ENCODE results near the gene PNMT. TPM values are rescaled to one million over a fixed set of nuclear protein-coding genes. Genes with fewer than 3 reads are reported as not detected.

The PNMT gene
- total RNA-seq, 2 donors from 2014 or later, result 14.9 to 26.2 TPM

DNA sequence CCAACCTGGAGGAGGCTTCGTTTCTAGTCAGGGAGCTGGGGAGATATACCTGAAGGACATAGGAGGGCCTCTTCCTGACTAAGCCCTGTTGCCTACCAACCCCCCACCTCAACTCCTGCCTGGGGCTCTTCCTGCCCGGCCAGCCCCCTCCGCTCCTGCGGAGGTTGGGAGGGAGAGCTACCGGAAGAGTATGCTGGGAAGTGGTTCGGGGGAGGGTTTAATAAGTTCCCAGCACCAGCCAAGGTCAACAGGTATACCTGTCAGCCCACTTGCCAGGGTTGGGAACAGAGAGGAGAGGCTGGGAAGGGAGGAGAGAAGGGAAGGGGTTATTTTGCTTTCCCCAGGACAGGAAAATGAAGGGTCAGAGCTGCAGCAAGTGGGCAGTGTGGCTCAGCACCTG, 36.9 kb upstream of the PNMT start:
- TF ChIP-seq, protein P1, sequence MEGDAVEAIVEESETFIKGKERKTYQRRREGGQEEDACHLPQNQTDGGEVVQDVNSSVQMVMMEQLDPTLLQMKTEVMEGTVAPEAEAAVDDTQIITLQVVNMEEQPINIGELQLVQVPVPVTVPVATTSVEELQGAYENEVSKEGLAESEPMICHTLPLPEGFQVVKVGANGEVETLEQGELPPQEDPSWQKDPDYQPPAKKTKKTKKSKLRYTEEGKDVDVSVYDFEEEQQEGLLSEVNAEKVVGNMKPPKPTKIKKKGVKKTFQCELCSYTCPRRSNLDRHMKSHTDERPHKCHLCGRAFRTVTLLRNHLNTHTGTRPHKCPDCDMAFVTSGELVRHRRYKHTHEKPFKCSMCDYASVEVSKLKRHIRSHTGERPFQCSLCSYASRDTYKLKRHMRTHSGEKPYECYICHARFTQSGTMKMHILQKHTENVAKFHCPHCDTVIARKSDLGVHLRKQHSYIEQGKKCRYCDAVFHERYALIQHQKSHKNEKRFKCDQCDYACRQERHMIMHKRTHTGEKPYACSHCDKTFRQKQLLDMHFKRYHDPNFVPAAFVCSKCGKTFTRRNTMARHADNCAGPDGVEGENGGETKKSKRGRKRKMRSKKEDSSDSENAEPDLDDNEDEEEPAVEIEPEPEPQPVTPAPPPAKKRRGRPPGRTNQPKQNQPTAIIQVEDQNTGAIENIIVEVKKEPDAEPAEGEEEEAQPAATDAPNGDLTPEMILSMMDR (IDR thresholded peaks at IDR 0.05), result no peak
- DNase-seq (ENCODE audit: low spot score), result no peak
- no peak overlapping the region for H3K27ac ChIP-seq
- H3K27me3 ChIP-seq, result peaks cover 0 to 8% of the 10 kb centered on the region in 2 donors
- H3K4me1 ChIP-seq, result peaks cover 0 to 22% of the 10 kb centered on the region in 2 donors
- H3K9me3 ChIP-seq, result no peaks in the 10 kb centered on the region
- no peaks in the 10 kb centered on the region for H3K36me3 ChIP-seq
- no peak overlapping the region for H3K4me3 ChIP-seq

DNA sequence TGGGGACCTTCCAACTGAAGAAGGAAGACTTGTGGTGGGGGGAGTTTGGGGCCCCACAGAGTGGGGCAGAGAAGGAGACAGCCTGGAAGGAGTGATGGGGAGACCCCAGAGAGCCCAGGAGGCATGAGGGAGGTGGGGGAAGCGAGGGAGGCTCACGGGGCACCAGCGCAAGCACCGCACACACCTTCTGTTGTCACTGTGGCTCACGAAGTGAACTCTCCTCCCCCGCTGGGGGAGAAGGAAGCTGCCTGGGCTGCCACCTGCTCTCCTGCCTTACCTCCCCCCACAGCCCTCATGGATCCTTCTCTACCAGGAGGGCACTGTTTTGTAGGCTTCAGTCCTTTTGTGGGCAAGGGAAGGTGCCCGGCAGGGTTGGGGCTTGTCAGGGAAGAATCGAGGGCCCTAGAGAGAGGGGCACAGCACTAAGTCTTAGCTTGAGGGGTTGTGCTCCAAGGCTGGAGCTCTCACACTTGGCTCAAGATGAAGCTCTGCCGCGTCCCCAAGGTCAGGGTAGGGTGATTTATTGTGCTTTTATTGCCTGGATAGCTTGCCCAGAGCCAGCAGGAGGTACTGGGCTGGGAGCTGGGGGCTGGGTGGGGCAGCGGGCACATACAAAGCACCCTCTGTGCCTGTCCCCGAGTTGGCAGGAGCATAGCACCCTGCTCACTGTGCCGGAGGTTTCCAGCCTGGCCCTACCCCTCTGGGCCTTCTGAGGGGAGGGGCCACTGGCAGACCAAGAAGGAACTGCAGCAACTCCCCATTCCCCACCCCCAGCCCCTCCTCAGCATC, 35.9 kb upstream of the PNMT start:
- no peak for DNase-seq (ENCODE audit: low spot score)
- no peaks in the 10 kb centered on the region for H3K36me3 ChIP-seq
- TF ChIP-seq, protein P1 (IDR thresholded peaks at IDR 0.05), result no peak
- no peak overlapping the region for H3K4me3 ChIP-seq
- no peaks in the 10 kb centered on the region for H3K9me3 ChIP-seq
- no peak overlapping the region for H3K27ac ChIP-seq
- H3K27me3 ChIP-seq, result peaks cover 0 to 2% of the 10 kb centered on the region in 2 donors
- H3K4me1 ChIP-seq, result peaks cover 0 to 17% of the 10 kb centered on the region in 2 donors

DNA sequence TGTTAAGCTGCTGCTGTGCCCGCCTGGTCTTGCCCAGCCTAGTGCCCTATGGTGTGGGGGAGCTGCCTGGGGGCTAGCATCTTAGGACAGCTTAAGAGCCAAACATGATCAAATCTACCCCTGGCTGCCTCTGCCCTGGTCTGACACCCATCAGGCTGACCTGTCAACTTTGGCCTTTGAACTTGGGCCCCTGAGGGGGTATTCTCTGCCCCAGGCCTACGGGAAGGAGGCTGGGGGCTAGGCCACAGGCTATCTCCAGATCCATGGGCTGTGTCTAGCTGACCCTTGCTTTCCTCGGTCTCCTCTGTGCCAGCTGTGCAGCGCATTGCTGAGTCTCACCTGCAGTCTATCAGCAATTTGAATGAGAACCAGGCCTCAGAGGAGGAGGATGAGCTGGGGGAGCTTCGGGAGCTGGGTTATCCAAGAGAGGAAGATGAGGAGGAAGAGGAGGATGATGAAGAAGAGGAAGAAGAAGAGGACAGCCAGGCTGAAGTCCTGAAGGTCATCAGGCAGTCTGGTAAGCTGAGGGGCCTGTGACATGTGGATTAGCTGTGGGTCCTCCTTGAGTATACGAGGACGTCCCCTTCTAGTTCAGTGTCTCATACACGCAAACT, 34.6 kb upstream of the PNMT start:
- Histone ChIP-seq H3K4me1 (peaks cover 0 to 26% of the 10 kb centered on the region in 2 donors), H3K4me3 (no peak overlapping the region), H3K36me3 (no peaks in the 10 kb centered on the region), H3K9me3 (no peaks in the 10 kb centered on the region), H3K27me3 (no peaks in the 10 kb centered on the region), H3K27ac (no peak overlapping the region)
- DNase-seq (ENCODE audit: low spot score), result no peak
- TF ChIP-seq, protein P1 (IDR thresholded peaks at IDR 0.05), result no peak

DNA sequence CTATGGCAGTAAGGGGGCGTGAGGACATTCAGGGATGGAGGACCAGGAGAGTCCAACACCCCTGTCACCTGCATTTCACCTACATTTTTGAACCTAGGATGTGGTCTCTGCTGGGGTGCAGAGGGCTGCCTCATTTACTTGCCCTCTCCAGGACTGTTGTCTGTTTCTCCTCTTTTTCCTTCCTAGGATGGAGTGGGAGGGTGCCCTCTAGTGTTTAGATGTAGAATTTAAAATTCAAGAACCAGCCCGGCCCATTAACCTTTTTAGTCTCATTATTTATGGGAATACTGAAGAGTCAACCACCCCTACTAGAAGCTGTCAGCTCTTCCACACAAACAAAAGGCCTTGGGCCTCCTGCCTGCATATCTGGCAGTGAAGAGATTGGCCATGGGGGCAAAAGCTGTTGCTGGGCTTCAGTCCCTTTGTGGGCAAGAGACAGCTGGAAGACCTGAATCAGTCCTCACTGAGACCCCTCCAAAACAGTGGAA, 33.8 kb upstream of the PNMT start:
- DNase-seq (ENCODE audit: low spot score), result no peak
- H3K27me3 ChIP-seq, result no peaks in the 10 kb centered on the region
- no peaks in the 10 kb centered on the region for H3K36me3 ChIP-seq
- no peaks in the 10 kb centered on the region for H3K9me3 ChIP-seq
- no peak overlapping the region for H3K4me3 ChIP-seq
- H3K4me1 ChIP-seq, result peaks cover 0 to 33% of the 10 kb centered on the region in 2 donors
- TF ChIP-seq, protein P1 (IDR thresholded peaks at IDR 0.05), result peak; percentile 80 to 81
- no peak overlapping the region for H3K27ac ChIP-seq

DNA sequence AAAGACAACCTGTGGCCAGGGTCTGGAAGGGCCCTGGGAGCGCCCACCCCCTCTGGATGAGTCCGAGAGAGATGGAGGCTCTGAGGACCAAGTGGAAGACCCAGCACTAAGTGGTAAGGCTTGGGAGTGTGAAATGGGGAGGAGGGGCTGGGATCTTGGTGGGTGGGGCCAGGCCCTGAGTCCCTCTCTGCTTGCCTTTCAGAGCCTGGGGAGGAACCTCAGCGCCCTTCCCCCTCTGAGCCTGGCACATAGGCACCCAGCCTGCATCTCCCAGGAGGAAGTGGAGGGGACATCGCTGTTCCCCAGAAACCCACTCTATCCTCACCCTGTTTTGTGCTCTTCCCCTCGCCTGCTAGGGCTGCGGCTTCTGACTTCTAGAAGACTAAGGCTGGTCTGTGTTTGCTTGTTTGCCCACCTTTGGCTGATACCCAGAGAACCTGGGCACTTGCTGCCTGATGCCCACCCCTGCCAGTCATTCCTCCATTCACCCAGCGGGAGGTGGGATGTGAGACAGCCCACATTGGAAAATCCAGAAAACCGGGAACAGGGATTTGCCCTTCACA, 32.6 kb upstream of the PNMT start:
- TF ChIP-seq, protein P1 (IDR thresholded peaks at IDR 0.05), result no peak
- H3K27ac ChIP-seq, result no peak overlapping the region

More for the DNA sequence above, 32.6 kb upstream of the PNMT start:
- no peaks in the 10 kb centered on the region for H3K9me3 ChIP-seq
- H3K36me3 ChIP-seq, result no peaks in the 10 kb centered on the region
- DNase-seq (ENCODE audit: low spot score), result no peak
- no peak overlapping the region for H3K4me3 ChIP-seq
- peaks cover 0 to 44% of the 10 kb centered on the region in 2 donors for H3K4me1 ChIP-seq
- no peaks in the 10 kb centered on the region for H3K27me3 ChIP-seq

All from right atrium auricular region (tissue), 2 donors.